HG03039 (cell line): Measurements from ENCODE around the gene RBM44.

Source experiments
- ATAC-seq: cut with Tn5 transposase; IDR thresholded peaks from one replicate; pipeline ENCODE4 v1.9.1; 2021; ENCODE audit warnings: mild to moderate bottlenecking, moderate library complexity; ENCODE audit not compliant: unreplicated experiment

RBM44 gene

GRCh38 chr2:237885111-237885930 is 86.7 kb downstream of the RBM44 start:
- ATAC-seq = no peak

GRCh38 chr2:237885931-237886684 is 87.5 kb downstream of the RBM44 start:
- no peak for ATAC-seq

- ATAC-seq = no peak
Observed at GRCh38 chr2:237886685-237887481, 88.3 kb downstream of the RBM44 start.

- no peak for ATAC-seq
Observed at GRCh38 chr2:237888389-237888788, 89.8 kb downstream of the RBM44 start.

- no peak for ATAC-seq
Observed at GRCh38 chr2:237889016-237889415, 90.4 kb downstream of the RBM44 start.

GRCh38 chr2:237889811-237890210 is 91.2 kb downstream of the RBM44 start:
- ATAC-seq = no peak
